GM21360 (cell line): Measurements from ENCODE around the gene RNF44.
"Not testable (repeated sequence)": the region's sequence is repeated elsewhere in the genome, so short reads cannot be mapped to it uniquely, and the experiment has no call there.

Experiments
- ATAC-seq: cut with Tn5 transposase; IDR thresholded peaks from one replicate; pipeline ENCODE4 v1.9.1; 2021; ENCODE audit warnings: mild to moderate bottlenecking, moderate library complexity; ENCODE audit not compliant: unreplicated experiment

RNF44 gene

GRCh38 chr5:176552332-176552869 is 15.2 kb upstream of the RNF44 start:
- no peak for ATAC-seq

- not testable (repeated sequence) for ATAC-seq
Observed at GRCh38 chr5:176550937-176551336, 13.7 kb upstream of the RNF44 start.

- no peak for ATAC-seq
Observed at GRCh38 chr5:176550275-176550831, 13.2 kb upstream of the RNF44 start.

GRCh38 chr5:176549871-176550270 is 12.7 kb upstream of the RNF44 start:
- no peak for ATAC-seq

GRCh38 chr5:176548967-176549444 is 11.8 kb upstream of the RNF44 start, which contains the start of gene CDHR2:
TSS of gene CDHR2 (plus strand) at chr5:176549342. CDS start at chr5:176565353, 16,011 bp downstream.
- no peak for ATAC-seq

- ATAC-seq, result no peak
Observed at GRCh38 chr5:176547802-176548201, 10.6 kb upstream of the RNF44 start.

- no peak for ATAC-seq
Observed at GRCh38 chr5:176545737-176546509, 8.7 kb upstream of the RNF44 start.

GRCh38 chr5:176545388-176545736 is 8.2 kb upstream of the RNF44 start:
- no peak for ATAC-seq

GRCh38 chr5:176543428-176544182 is 6.4 kb upstream of the RNF44 start:
- ATAC-seq, result peak; percentile 57

- peak; percentile 38 for ATAC-seq
Observed at GRCh38 chr5:176542596-176543427, 5.6 kb upstream of the RNF44 start.

- no peak for ATAC-seq
Observed at GRCh38 chr5:176542135-176542595, 5.0 kb upstream of the RNF44 start.

GRCh38 chr5:176541338-176542134 is 4.3 kb upstream of the RNF44 start:
- no peak for ATAC-seq

- ATAC-seq, result no peak
Observed at GRCh38 chr5:176540956-176541337, 3.7 kb upstream of the RNF44 start.

GRCh38 chr5:176540476-176540899 is 3.3 kb upstream of the RNF44 start:
- ATAC-seq, result no peak

GRCh38 chr5:176538989-176539384 is 1.8 kb upstream of the RNF44 start:
- no peak for ATAC-seq

- ATAC-seq, result no peak
Observed at GRCh38 chr5:176538230-176538988, 1.2 kb upstream of the RNF44 start.

GRCh38 chr5:176537554-176538229 is 490 bp upstream of the RNF44 start:
- ATAC-seq, result peak; percentile 65

GRCh38 chr5:176536132-176536901 is 885 bp downstream of the RNF44 start:
- ATAC-seq, result no peak
